ENCODE results near the gene GPR141.

The GPR141 gene, protein sequence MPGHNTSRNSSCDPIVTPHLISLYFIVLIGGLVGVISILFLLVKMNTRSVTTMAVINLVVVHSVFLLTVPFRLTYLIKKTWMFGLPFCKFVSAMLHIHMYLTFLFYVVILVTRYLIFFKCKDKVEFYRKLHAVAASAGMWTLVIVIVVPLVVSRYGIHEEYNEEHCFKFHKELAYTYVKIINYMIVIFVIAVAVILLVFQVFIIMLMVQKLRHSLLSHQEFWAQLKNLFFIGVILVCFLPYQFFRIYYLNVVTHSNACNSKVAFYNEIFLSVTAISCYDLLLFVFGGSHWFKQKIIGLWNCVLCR

DNA sequence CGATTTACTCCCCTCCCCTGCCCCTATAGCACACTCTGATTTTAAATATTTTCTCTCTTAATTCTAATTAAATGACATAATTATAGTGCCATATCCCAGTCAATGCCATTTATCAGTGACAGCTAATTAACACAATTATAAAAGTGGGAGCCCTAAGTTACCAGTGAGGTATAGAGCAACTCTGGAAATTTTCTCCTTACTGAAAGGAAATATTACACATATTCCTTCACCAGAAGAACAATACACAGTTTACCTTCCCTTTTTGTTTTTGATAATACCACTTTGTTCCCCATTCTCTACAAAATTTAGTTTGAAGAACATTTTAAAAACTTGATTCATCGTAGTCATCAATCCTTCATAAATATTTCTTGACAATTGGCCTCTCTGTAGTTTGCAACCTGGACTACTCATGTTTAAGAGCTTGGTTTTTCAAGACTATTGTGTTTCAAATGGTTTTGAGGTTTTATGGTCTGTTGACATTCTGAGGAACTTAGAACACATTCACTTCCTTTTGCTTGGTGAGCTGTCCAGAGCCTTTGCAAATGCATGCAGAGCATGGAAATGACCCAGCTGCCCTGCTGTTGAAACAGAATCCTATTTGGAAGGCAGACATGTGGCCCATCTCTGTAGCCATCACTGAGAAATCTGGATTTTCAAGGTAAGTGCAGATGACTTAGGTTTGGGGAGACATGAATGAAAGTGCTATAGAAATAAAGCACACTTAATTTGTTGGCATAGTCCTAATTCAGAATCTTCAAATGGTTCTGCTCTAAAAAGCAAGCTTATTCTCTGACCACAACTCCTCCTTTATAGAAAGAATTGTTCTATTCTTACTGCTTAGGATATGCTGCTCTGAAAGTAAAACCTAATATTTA is at the start of gene GPR141:
Gene GPR141 (plus strand): TSS at position 521 of the 875 bp plus-strand sequence. CDS start 56,628 bp downstream, outside the sequence.
- FAIRE-seq (no peak), DNase-seq (ENCODE audit: insufficient read length, low spot score) (no peak)

DNA sequence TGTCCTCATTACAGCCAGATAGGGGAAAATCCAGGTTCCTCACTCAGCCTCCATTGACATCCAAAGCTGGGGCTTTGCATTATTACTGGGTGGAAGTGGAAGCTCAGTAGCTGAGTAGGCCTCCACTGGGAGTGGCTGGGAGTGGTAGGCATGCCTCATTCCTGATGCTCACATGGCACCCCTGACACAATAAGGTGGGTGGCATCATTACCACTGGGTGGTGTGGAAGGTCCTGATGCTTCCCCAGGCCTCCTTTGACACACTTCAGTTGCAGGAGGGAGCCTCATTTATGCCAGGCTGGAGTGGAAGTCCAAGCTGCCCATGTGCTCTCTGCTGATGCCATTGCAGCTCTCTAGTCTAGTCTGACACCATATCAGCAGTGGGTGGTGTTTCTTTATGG is 48.2 kb upstream of the GPR141 start:
- no peak for DNase-seq (ENCODE audit: insufficient read length, low spot score)
- FAIRE-seq: no peak

DNA sequence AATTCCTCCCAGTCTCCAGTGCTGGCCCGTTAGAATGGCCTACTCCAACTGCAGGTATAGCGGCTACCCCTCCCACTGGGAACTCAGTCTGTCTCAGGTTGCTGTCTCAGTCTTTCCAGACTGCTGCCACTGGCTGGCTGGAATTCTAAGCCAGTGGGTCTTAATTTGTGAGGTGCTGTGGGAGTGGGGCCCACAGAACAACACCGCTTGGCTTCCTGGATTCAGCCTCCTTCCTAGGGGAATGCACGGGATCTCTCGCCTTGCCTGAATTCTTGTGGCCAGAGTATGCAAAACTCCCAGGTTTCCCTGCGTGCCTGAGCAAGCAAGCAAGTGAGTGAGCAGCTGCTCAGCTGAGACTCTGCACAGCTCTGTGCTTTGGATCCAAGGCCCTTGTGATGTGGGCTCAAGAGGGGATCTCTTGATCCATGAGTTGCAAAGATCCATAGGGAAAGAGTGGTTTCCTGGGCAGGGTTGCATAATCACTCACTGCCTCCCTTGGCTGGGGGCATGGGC is 41.5 kb upstream of the GPR141 start:
- FAIRE-seq (no peak), DNase-seq (ENCODE audit: insufficient read length, low spot score) (no peak)

DNA sequence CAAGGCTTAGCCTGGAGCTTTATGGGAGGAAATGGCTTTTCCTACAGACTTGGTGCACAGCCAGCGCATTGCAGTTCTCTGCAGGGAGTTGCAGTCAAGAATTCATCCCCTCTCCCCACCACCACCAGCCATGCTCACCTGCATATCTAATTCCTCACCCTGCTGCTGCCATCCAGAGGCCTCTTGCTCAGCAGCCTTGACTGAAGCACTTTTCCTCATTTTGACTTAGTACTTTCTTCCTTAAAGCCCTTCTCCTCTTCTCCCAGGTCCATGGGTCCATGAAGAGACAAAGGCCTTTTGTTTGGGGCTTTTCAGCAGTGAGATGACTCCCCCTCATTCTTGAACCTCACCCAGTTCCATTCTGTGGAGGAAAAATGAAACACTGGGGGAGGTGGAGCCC is 39.7 kb upstream of the GPR141 start:
- FAIRE-seq (no peak), DNase-seq (ENCODE audit: insufficient read length, low spot score) (no peak)

DNA sequence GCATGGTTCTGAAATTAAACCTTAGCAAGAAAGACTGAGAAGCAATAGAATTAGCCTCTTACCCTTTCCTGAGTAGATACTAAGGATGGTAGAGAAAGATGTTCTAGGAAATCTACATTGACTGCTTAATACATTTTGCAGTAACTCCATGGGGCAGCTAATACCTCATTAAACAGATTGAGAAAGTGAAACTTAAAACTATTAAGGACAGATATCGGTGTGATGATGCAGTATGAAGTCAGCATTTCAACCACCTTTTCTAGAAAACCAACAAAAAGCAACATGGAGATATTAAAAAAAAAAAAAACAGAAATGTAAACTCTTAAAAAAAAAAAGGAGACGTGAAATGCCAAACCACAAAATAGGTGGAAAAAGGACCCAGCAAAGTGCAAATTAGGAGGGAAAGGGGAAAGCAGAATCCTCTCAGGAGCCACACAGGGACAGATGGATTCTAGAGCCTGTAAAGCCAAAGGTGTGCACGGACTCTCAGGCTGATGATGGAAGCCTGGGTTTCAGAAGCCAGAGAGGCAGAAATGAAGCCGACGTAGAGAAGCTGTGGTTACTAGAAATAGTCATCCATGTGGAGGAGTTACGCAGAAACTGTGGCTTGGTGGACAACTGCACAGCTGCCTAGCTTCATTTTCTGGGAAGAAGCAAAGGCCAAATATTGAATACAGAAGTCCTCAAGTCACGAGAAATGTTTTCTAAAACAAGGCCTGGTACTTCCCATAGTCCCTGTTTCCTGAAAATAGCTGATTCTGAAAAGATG is 38.1 kb upstream of the GPR141 start:
- DNase-seq (ENCODE audit: insufficient read length, low spot score) (no peak), FAIRE-seq (no peak)

DNA sequence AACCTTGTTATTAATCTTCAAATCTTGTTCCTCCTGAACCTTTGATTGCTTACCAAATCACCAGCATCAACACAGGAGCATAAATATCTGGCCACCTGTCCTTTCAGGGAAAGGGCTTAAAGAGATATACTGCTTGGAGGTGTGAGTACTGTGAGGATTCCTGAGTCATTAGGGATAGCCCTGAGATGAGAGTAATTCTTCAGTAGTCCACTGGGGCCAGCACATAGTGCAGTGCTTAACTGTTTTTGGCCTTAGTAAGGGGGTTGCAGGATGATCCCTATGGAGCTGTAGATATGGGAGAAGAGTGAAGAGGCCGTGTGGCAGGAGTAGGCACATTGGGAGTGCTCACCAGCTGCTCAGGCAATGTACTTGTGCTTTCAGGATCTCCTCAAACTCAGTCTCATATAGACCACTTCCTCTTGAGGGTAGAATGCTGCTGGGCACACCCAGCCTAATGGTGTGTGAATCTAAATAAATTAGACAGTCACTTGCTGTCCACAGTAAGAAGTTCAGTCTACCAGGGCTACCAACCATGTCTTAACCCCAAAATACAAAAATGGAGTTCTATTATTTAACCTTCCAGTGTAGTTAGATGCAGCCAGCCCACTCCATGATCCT is 26.5 kb upstream of the GPR141 start:
- FAIRE-seq: no peak
- no peak for DNase-seq (ENCODE audit: insufficient read length, low spot score)

DNA sequence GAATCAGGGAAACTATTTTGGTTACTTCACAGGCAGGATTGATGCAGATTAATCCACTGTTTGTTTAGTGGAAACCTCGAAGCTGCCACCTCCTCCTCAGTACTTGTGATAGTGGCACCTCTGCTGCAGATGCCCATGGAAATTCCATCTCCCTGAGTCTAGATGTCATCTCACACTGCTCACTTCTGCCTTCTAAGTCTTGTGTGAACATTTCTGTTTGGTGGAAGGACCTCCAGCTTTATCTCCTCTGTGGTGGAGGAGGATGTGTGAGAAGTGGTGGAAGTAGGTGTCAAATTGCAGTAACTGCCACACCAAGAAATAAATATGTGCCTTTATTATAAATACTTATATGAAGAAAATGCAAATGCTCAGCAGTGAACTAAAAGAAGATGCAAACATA is 25.8 kb upstream of the GPR141 start:
- DNase-seq (ENCODE audit: insufficient read length, low spot score) (no peak), FAIRE-seq (no peak)

DNA sequence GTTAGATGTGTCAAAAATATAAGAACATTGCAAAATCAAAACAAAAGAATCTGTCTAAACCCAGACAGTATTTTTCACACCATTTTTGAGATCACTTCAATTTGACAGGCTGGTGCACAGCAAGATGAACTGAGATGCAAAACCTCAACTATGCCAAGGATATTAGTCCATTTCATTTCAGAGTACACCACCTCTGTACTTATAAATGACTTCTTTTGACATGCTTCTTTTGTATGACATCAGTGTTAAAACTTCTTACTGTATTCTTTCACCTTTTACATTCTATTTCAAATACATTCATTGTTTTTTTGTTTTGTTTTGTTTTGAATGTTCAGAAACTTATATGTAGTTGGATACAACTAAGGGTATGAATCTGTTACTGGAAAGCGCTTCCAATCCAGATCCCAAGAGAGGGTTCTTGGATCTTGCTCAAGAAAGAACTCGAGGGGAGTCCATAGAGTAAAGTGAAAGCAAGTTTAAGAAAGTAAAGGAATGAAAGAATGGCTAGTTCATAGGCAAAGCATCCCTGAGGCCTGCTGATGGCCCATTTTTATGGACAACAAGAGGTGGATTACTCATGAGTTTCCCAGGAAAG is 23.5 kb upstream of the GPR141 start:
- DNase-seq (ENCODE audit: insufficient read length, low spot score) (no peak), FAIRE-seq (no peak)

DNA sequence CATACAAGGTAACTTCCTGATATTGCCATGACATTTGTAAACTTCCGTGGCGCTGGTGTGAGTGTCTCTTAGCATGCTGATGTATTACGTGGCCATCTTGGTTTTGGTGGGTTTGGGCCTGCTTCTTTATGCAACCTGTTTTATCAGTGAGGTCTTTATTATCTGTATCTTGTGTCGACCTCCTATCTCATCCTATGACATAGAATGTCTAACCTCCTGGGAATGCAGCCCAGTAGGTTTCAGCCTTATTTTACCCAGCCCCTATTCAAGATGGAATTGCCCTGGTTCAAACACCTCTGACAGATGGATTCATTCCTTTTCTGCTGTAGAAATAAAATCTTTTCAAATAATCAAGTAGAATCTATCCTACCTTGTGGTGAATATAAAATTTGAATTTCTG is 23.0 kb upstream of the GPR141 start:
- DNase-seq (ENCODE audit: insufficient read length, low spot score): no peak
- no peak for FAIRE-seq

DNA sequence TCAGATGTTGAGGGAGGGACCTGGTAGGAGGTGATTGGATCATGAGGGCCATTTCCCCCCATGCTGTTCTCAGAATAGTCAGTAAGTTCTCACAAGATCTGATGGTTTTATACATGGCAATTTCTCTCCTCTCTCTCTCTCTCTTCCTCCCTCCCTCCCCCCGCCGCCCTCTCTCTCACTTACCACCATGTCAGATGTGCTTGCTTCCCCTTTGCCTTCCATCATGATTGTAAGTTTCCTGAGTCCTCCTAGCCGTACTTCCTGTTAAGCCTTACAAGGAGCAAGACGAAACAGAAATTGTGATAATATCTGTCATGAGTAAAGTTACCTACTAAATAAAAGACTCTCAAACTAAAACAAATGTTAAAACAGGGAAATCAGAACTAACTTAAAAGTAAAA is 19.9 kb upstream of the GPR141 start:
- FAIRE-seq (no peak), DNase-seq (ENCODE audit: insufficient read length, low spot score) (no peak)

DNA sequence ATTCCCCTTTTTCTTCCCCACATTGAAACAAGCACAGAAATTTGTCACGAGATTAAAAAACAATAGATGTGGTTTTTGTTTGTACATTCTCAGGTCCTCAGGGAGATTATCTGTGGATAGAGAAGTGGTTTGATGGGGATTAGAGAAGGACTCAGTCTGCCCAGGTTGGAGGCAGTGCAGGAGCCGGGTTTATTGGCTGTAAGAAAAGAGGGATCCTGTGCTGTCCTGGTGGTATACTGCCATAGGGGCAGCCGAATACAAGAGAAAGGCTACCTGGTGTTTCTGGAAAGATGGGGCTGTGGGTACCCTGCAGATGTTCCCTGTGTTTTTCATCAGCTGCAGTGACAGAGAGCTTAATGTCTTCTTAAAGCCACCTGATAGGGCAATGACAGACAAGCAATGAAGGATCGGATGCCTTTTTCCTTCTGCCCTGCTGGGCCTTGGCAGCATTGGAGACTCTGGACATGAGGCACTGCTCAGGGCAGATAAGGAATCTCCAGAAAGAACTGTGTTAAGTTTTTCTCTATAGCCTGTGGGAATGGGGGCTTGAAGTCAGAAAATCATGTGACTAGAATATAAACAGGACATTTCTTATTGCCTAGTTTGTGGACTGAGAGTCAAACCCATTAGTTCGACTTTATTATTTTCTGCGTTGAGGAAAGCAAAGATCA is 18.1 kb upstream of the GPR141 start:
- FAIRE-seq (no peak), DNase-seq (ENCODE audit: insufficient read length, low spot score) (no peak)

DNA sequence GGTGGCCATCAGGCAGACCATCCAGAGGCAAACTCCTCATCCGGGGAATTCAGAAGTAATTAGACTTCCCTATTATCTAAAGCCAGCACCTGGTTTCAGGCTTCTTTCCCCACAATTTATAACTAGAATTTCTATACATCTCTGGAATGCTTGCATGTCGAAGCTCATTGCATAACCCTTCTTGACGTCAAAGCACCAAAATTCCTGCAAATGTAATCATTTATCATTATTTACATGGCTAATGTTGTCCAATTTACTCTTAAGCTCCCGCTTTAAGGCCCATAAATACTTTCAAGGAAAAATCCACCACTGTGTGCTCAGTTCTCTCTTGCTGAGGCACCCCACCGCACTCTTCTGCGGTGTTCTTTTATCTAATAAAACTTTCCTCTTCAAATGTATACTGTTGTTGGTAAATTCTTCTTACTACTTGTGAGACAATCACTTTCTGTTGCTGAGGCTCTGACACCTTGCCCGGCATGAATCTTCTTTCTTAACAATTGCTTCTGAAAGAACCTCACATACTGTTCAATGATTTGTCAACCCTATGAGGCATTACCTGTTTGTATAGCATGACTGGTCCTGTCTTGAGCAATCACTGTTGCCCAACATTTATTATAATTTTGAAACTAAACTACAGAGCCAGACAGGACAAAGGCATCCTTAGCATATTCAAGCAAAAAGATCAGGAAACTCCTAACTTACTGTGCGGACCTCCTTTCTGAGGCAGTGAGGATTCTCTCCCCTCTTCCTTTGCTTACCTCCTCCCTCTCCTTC is 17.4 kb upstream of the GPR141 start:
- DNase-seq (ENCODE audit: insufficient read length, low spot score): no peak
- no peak for FAIRE-seq

DNA sequence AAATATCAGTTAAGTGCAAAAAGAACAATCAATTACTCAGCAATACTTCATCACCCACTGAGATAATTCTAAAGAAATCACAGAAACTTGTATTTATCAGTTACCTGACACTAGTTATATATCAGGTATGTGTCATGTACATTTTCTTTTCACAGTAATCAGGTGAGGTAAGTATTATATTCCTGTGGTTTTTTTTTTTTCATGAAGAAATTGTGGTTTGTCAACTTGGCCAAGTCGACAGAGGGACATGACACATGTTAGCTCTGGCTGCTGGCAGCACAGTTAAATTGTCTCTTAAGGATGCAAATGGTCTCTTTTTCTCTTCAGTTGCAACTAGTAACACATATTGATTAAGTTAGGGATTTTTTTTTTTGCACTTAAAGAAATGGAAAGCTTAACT is 13.7 kb upstream of the GPR141 start:
- DNase-seq (ENCODE audit: insufficient read length, low spot score): no peak
- no peak for FAIRE-seq

DNA sequence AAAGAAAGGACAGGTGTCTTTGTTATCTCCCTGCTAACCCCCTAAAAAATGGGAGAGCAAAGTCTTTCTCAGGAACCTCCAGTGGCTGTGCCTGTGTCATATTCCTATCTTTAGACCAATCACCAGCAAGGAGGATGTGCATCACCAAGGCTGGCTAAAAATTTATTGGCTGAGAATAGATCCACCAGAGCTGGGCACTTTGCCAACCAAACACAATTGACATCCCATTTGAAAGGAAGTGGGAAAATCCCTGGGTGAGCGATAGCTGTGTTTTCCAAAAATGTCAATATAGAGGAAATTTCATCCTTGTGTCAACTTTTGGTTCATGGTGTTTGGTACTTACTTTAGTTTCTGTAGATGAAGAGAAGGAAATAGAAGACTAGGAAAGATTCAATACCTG is 13.1 kb upstream of the GPR141 start:
- no peak for DNase-seq (ENCODE audit: insufficient read length, low spot score)

DNA sequence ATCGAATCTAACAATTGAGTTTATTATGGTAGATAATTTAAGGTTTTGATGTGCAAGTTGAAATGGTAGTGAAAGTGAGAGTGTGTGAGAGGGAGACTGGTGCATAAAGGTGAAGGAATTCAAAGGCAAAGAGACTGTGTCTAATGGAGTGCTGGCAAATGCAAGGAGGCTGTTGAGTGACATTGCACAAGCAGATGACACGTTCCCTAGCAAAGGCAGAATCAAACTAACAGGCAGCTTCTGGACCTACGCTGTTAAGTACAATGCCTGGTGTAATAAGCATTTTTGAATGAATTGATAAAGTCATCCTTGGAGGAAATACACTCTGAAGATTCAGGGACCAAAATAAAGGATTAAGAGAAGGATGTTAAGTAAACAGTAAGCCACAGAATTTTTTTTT is 11.7 kb upstream of the GPR141 start:
- FAIRE-seq: no peak
- DNase-seq (ENCODE audit: insufficient read length, low spot score): no peak

More for the DNA sequence above, 13.1 kb upstream of the GPR141 start:
- FAIRE-seq: no peak

DNA sequence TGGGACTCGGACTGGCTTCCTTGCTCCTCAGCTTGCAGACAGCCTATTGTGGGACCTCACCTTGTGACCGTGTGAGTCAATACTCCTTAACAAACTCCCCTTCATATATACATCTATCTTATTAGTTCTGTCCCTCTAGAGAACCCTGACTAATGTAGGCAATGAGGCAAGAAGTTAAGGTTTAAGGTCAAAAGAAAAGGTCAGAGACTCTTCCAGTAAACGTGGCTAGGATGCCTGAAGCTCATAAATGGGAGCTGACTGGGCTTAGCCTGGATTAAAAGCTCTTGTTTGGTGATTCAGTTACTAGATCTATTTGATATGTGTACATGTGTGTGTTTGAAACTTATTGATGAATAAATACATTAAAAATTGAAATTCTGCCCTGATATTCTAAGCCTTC is 10.6 kb upstream of the GPR141 start:
- DNase-seq (ENCODE audit: insufficient read length, low spot score) (no peak), FAIRE-seq (no peak)

DNA sequence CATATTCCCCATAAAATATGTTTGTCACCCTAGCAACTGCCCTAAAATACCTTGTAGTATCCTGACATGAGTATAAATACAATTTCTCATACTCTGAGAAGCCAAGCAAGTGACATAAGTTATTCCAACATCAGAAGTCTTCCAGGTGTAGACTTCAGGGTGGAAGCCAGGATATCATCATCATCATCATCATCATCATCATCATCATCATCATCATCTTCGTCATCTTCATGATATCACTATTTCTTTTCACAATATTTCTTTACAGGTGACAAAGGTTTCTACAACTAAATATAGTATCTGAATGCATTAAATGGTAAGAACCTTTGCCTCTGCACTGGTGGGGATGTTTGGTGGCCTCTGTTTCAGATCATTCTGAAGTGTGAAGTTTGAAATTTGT is 10.0 kb upstream of the GPR141 start:
- DNase-seq (ENCODE audit: insufficient read length, low spot score): no peak
- FAIRE-seq: no peak

DNA sequence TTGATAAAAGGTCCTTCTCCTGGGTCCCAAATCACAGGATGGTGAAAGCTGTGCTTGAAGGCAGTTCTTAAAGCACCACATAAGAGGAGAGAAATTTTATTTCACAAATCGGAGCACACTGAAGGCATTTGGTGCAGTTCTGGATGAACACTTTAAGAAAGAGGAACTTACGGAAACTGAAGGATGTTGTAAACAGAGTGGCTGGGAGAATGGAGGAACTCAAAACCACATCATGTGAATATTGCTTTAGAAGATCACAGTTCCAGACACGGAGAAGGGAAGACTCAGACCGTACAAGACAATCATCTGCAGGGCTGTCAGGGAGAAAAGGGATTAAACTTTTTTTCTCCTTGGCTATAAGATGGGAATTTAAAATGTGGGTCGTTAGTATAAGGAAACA is 9.0 kb upstream of the GPR141 start:
- no peak for FAIRE-seq
- no peak for DNase-seq (ENCODE audit: insufficient read length, low spot score)

DNA sequence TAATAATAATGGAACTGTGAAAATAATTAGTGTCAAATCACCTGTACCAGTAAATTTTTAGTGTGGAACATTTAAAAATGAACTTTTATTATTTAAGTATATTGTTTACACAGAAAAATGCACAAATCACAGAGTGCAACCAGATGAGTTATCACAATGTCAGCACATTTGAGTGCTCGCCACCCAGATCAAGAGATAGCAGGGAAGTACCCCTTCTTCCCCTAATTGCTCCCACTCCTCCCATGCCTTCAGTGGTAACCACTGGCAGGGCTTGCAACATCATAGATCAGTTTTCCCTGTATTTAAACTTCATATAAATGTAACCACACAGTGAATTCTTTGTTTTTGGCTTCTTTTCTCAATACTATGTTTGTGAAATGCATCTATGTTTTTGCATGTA is 7.8 kb upstream of the GPR141 start:
- FAIRE-seq: no peak
- DNase-seq (ENCODE audit: insufficient read length, low spot score): no peak

Data from HTR-8/SVneo (cell line).